AG10803 (cell line): ENCODE measurements around the gene RING1.

Experiments
- DNase-seq: peaks from one replicate; pipeline ENCODE4 v3.0.0; 2010; ENCODE audit warnings: low read depth
- H3K4me3 ChIP-seq: 2 replicates; pipeline ENCODE4 v1.5.1; 2011; ENCODE audit warnings: mild to moderate bottlenecking, low read length, control low read depth
- TF ChIP-seq, protein P1 (sequence below): conservative IDR thresholded peaks from 2 replicates; pipeline ENCODE4 v1.5.1; 2011; ENCODE audit warnings: mild to moderate bottlenecking, low read length, control low read depth, inconsistent platforms

RING1 gene

DNA sequence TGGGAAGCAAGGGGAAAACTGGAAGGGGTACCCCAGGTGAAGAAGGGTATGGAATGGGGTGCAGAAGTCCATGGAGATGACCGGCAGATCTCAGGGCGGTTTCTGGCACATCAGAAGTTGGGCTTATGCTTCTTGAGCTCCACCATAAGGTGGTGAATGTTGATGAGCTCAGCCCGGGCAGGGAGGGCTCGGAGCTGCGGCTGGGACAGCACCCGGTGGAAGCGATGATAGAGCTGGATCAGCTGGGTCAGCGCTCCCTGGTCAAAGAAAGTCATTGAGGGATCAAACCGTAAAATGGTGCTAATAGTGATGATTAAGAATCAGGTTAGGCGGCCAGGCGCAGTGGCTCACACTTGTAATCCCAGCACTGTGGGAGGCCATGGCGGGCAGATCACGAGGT is 42.4 kb downstream of the RING1 start:
- DNase-seq, result no peak
- H3K4me3 ChIP-seq, result peak overlapping the region; percentile 22
- TF ChIP-seq, protein P1, sequence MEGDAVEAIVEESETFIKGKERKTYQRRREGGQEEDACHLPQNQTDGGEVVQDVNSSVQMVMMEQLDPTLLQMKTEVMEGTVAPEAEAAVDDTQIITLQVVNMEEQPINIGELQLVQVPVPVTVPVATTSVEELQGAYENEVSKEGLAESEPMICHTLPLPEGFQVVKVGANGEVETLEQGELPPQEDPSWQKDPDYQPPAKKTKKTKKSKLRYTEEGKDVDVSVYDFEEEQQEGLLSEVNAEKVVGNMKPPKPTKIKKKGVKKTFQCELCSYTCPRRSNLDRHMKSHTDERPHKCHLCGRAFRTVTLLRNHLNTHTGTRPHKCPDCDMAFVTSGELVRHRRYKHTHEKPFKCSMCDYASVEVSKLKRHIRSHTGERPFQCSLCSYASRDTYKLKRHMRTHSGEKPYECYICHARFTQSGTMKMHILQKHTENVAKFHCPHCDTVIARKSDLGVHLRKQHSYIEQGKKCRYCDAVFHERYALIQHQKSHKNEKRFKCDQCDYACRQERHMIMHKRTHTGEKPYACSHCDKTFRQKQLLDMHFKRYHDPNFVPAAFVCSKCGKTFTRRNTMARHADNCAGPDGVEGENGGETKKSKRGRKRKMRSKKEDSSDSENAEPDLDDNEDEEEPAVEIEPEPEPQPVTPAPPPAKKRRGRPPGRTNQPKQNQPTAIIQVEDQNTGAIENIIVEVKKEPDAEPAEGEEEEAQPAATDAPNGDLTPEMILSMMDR, result no peak

DNA sequence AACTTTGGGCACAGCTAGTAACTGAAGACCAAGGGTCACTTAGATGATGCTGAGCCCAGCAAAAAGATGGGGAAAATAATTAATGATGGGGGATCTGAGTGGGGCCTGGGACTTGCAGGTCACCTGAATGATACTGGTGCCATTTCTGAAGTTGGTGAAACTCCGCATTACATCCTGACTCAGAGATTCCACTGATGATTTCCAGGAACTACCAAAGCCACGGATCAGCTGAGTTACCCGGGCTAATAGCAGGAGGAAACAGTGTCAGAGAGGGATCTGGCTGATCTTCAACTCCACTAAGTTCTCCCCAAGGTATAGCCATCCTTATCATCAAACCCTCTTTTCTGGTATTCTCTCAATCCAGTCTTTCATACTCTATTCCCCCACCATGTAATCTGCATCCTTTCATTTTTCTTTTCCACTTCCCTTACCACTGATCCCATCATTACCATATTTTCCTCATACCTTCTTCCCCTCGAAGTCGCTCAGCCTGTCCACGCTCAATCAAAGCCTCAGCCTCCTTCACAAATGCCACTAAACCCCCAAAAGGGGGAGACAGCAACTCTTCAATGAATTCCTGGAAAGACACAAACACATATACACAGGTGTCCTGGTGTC is 43.2 kb downstream of the RING1 start:
- no peak overlapping the region for H3K4me3 ChIP-seq
- TF ChIP-seq, protein P1, result no peak
- peak; percentile 12 for DNase-seq

DNA sequence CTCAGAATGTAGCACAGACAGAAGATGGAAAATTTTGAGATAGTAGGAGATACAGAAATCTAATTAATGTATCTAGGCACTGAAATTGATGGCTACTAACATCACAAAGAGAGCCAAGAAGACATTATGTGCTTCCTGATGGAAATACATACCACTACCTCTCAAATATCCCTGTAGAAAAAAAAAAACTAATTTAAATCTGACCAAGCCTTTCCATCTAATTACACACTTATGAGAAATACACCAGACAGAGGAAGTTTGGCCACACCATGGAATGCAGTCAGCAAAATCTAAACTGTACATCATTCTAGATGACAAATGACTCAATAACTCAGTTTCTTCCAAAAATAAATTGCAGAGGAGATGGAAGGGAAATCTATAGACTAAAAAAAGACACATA is 44.5 kb downstream of the RING1 start:
- H3K4me3 ChIP-seq, result no peak overlapping the region
- DNase-seq, result peak; percentile 53
- TF ChIP-seq, protein P1, result no peak

DNA sequence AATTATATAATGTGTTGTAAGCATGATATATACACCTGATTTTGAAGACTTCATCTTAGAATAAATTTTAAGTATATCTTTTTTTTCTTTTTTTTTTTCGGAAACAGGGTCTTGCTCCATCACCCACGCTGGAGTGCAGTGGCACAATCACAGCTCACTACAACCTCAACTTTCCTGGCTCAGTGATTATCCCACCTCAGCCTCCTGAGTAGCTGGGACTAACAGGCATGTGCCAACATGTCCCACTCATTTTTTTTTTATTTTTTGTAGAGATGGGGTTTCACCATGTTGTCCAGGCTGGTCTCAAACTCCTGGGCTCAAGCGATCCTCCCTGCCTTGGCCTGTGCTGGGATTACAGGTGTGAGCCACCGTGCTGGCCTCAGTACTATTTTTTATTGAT is 46.3 kb downstream of the RING1 start:
- DNase-seq, result no peak

DNA sequence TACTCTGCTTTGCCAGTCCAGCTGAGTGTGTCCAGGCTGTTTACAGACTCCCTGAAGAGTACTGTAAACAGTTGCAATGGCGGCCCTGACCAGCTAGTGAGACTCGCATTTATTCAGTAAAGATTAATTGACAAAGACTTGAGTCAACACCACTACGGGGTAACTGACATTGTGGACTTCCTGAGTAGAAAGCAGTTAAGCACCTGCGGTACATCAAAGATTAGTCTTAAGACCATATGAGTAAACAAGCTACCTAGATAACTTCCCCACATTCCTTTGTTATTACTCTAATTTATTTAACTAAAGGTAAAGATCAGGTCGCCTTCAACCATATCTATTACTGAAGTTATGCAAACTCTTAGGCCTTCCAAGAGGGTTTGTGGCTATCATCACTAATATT is 50.7 kb downstream of the RING1 start:
- TF ChIP-seq, protein P1, result no peak
- no peak for DNase-seq
- no peak overlapping the region for H3K4me3 ChIP-seq

More for the DNA sequence above, 46.3 kb downstream of the RING1 start:
- H3K4me3 ChIP-seq, result no peak overlapping the region
- TF ChIP-seq, protein P1, result no peak
